ENCODE measurements around the gene ITGA8. TPM values are rescaled to one million over a fixed set of nuclear protein-coding genes. Genes with fewer than 3 reads are reported as not detected.

Gene ITGA8
- total and polyA plus RNA-seq, 2 of the 13 experiments (the other 11 are each of a cell fraction or from before 2014, with no cell fraction given): not detected

- TF ChIP-seq PBX2 (CRISPR knock-in tag; IDR thresholded peaks at IDR 0.05) (no peak), PPARG (CRISPR knock-in tag; conservative IDR thresholded peaks at IDR 0.05) (no peak), HOMEZ (CRISPR knock-in tag; IDR thresholded peaks at IDR 0.05; ENCODE audit: low read depth) (no peak), SAFB2 (CRISPR knock-in tag; IDR thresholded peaks at IDR 0.05; ENCODE audit: borderline replicate concordance, low read depth) (no peak)
These were observed 17.9 kb upstream of the ITGA8 start (continued) for GRCh38 chr10:15737656-15738055.

GRCh38 chr10:15735763-15736162 lies 16.0 kb upstream of the ITGA8 start:
- WGBS (ENCODE audit: low lambda C conversion rate): 2% methylated on average over 4 of the region's 4 CpGs
- CTCF ChIA-PET (ENCODE audit: low intra/inter-chr PET ratio, low total read pairs): no interaction called here
- Histone ChIP-seq H3K27me3 (ENCODE audit: control insufficient read depth in 1 of 2, insufficient read depth in 2 of 2, low read length in 2 of 2) (peaks cover 0 to 6% of the 10 kb centered on the region in 2 experiments; a peak in 2 of 5 replicates), H4K20me1 (ENCODE audit: insufficient read depth, low read length) (no peaks in the 10 kb centered on the region), H3K4me3 (replicated peaks in 1 of 3; ENCODE audit: insufficient read depth in 1 of 3, low read depth in 2 of 3, low read length in 3 of 3) (no peak overlapping the region), H3K79me2 (ENCODE audit: insufficient read depth, low read length) (no peaks in the 10 kb centered on the region), H3K36me3 (replicated peaks in 1 of 2; ENCODE audit: control insufficient read depth in 1 of 2, insufficient read depth in 2 of 2, low read length in 2 of 2) (no peaks in the 10 kb centered on the region), H2AFZ (ENCODE audit: low read length) (no peak overlapping the region), H3K4me1 (ENCODE audit: insufficient read depth, low read length) (no peaks in the 10 kb centered on the region), H3K9me3 (ENCODE audit: low read length) (no peaks in the 10 kb centered on the region), H3K4me2 (ENCODE audit: low read depth, low read length) (no peak overlapping the region), H3K9ac (ENCODE audit: insufficient read depth, low read depth, low read length) (no peak overlapping the region), H3K27ac (ENCODE audit: extremely low read length, insufficient read depth, low read length) (no peak overlapping the region)
- no TSS peak for BruUV-seq (replicated peaks)
- TF ChIP-seq MAFG (CRISPR knock-in tag; IDR thresholded peaks at IDR 0.05) (no peak), SIN3A (IDR thresholded peaks at IDR 0.05; ENCODE audit: borderline replicate concordance, low read depth, low read length) (no peak), ZSCAN5A (CRISPR knock-in tag; IDR thresholded peaks at IDR 0.05; ENCODE audit: borderline replicate concordance) (no peak), ZNF850 (CRISPR knock-in tag; conservative IDR thresholded peaks at IDR 0.05) (no peak), CREBL2 (CRISPR knock-in tag; IDR thresholded peaks at IDR 0.05; ENCODE audit: borderline replicate concordance) (no peak), ZNF781 (CRISPR knock-in tag; IDR thresholded peaks at IDR 0.05; ENCODE audit: borderline replicate concordance, not compliant biosample characterization) (no peak), ZNF660 (CRISPR knock-in tag; IDR thresholded peaks at IDR 0.05; ENCODE audit: borderline replicate concordance, low read depth) (no peak), SIN3B (IDR thresholded peaks at IDR 0.05; ENCODE audit: low read length) (no peak), BORCS8-MEF2B (CRISPR knock-in tag; IDR thresholded peaks at IDR 0.05) (no peak), ZNF350 (CRISPR knock-in tag; IDR thresholded peaks at IDR 0.05; ENCODE audit: borderline replicate concordance, low read depth) (no peak)
- ATAC-seq: no peak
- DNase-seq (ENCODE audit: low spot score): no peak
- intact Hi-C loops (cut with micrococcal nuclease; ENCODE audit: unreplicated experiment) (no loop called here), in situ Hi-C loops (cut with HindIII; ENCODE audit: extremely low pct_ligation_motif_present, low pct_unique_long_range_greater_than_20kb) (no loop called here)
- no peak for FAIRE-seq
- POLR2A ChIA-PET: no interaction called here

Measured in HepG2 (cell line).